GM18499 (cell line): ENCODE measurements around the gene JAG1.

Experiments used
- ATAC-seq: cut with Tn5 transposase; IDR thresholded peaks from one replicate; pipeline ENCODE4 v1.9.1; 2021; ENCODE audit warnings: moderate number of reproducible peaks; ENCODE audit not compliant: insufficient read depth, unreplicated experiment

Gene JAG1

DNA sequence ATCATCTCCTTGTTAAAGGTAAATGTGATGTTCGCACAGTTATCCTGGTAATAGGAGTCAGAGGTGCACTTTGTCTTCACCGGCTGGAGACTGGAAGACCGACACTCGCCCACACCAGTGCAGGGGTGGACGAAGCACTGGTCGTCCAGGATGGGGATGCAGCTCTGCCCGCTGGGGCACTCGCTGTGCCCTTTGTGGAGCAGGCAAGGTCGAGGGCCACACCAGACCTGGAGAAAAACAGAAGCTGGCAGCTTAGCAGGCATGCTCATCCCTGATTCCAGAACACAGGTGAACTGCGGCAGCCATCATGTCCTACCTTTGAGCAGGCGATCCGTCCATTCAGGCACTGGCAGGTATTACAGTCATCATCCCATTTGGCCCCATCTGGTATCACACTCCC is 32.3 kb downstream of the JAG1 start:
- no peak for ATAC-seq

DNA sequence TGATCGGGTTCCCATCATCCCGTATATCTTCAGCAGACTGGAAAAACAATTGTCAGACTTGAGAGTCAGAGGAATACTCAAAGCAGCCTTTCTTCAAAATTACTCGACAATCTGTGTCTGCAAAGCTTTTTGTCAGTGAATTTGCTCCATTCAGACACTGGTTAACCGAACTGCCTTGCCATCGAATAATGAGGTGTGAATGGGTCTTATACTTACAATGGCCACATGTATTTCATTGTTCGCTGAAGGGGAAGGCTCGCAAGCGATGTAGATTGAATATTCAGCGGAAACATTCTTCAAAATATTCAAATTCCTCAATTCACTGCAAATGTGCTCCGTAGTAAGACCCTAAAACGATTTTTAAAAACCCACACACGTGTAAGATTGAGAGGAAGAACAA is 32.9 kb downstream of the JAG1 start:
- ATAC-seq = no peak

DNA sequence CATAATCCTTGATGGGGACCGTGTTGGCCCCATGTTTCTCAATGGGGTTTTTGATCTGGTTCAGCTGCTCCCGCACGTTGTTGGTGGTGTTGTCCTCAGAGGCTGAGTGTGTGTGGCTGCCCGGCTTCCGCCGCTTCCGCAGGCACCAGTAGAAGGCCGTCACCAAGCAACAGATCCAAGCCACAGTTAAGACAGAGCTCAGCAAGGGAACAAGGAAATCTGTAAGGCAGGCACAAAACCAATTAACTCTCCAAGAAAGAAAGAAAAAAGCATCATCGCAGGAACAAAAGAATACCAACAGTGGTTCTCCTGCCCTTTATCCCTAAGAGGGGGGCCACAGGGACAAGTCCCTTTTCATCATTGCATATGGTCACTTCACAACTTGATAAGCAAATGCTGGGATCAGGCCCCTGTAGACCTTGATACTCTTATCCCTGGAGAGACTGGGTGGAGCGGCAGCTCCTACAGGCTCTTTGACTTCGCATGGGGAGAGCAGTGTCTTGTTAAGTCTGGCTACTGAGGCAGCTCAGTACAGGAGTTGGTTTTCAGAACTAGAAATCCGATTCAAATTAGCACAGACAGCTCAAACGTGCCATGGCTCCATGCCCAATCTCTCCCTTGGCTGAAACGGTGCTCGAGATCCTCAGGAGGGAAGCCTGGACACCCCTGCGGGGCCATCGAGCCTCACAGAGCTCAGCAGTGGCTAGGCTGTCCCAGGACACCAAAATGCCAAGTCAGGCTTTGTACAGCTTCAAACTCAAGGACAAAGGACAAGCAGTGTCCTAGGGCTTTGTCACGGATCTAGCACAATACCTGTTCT is 33.9 kb downstream of the JAG1 start:
- no peak for ATAC-seq

DNA sequence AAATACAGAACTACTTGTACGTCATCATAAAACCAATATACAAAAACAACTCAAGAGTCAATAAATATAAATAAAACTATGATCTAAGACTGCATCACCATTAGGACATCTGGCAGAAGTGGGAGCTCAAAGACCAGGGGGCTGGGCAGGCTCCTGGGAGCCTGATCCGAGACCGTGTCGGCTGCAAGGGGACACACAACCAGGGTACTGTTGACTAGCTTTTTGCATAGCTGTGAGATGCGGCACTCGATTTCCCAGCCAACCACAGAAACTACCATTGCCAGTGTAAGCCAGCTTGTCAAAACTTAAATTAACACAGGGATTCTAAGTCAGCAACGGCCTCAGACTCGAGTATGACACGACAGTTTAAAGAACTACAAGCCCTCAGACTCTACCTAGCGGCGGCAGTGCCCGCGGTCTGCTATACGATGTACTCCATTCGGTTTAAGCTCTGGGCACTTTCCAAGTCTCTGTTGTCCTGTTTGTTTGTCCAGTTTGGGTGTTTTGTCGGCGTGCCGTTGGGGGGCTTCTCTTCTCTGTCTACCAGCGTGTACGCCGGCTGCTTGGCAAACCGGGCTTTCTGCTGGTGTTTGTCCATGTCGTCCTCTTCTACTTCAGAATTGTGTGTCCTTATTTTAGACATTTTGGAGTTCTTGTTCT is 34.6 kb downstream of the JAG1 start:
- no peak for ATAC-seq

DNA sequence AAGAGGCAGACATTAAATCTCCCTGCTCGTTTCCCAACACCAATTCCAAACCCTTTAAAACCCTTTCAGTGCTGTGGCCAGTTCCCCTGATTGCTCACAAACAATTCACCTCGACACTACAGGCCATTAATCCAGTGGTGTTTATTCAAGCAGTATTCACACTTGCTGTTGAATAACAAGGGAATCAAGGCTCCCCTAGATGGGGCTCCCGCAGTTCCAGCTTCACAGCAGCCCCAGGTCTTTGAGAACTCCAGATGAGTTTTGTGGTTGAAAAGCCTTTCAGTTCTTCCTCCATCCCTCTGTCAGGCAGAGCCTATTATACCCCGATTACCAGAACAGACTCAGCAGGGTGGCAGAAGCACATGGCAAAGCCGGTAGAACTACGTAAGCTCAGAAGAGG is 36.2 kb downstream of the JAG1 start:
- no peak for ATAC-seq

DNA sequence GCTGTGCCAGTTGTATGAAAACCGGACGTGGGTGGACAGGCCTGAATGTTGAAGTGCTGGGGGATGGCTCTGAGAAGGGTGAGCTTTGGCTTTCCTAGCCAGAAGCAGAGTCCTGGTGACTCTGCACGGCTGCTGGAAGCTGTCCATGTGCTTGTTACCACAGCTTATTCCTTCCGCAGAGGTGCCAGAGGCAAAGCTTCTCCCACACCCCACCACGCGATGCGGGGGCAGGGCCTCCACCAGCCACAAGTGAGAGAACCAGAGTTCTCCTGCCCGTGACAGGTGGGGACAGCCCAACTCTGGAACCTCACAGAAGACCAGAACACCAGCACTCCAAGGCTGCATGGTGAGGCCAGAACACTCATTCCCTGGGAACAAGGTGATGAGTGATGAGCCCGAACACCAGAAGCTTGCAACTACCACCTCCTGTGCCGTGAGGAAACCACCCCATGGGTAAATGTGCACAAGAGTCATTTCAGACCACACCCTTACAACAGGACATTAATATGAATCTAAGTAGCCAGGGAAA is 36.7 kb downstream of the JAG1 start:
- ATAC-seq = no peak

DNA sequence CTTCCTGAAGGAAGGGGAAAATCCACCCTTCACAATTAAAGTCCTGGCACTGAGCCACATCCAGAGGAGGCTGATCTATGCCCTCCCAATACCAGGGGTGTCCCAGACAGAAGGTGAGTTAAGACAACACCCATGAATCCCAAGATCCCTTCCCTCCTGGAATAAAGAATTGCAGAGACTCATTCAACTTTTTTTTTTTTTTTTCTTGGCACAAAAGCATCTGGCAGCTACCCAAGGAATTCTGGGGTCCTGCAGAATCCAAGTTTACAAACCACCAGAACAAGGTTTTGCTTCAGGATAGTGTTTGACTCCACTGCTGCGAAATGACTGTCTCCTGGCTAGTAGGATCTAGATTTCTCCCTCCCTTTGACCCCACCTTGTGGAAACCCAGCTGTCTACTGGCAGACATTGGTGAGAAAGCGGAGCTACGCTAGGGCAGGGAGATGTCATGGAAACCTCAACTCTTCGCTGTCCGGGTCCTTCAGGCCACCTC is 37.4 kb downstream of the JAG1 start:
- no peak for ATAC-seq

DNA sequence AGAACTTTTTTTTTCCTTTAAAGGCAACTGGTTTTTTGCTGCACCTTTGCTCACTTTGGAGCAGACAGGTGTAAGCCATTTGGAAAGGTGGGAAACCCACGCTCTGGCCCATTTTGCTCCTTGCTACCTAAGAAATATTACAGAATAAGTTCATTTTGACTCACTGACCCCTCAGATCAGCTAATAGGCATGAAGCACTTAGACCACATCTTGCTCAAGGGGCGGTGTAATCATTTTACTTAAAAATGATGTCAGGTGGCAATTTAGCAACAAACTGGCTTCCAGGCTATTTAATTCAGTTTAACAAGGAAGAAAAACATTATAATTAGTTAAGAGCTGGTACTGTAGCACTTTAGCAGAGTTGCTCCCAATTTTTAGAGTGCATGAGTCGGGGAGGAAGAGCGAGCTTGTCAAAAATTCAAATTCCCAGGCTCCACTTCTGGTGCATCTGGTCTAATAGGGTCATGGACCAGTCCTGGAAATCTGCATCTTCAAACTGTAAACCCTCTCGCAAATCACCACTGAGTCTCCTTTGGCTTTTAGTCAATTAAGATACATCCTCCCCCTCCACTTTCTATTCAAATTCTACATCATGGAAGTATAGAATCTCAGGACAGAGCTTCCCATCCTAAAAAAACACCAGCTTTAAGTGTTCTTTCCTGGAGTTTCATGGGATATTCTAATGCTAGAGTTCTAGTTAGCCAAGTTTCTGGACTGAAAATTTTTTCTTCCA is 38.2 kb downstream of the JAG1 start:
- no peak for ATAC-seq

DNA sequence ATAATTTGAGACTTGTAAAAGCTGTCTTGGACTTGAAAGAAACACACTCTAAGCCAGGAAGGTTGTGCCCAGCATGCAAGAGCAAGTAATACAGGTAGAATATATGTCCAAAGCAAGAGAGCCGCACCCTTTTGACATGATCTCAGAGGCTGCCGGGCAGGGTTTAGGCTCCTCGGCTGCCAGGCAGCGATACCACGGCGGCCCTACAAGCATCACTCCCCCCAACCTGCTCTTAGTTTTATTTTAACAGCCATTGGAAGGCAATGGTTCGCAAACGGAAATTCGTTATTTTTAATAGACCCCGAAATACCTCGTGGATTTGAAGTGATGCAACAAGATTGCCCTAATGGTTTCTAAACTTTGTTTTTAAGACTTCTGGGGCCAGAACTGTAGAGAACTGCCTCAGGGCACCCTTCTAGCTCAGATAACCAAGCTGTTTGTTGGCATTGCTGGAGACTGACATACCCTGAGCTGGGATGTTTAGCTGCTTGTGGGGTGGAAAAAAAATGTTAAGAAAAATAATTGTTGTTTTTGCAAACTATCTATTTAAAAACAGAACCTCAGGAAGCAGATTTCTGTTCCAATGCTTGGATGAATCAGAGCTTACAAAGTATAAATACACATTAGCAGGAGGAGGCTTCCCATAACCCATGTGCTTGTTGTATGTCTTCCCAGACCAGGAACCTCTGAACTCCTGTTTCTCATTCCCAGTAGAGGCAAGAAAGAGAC is 39.0 kb downstream of the JAG1 start:
- no peak for ATAC-seq

DNA sequence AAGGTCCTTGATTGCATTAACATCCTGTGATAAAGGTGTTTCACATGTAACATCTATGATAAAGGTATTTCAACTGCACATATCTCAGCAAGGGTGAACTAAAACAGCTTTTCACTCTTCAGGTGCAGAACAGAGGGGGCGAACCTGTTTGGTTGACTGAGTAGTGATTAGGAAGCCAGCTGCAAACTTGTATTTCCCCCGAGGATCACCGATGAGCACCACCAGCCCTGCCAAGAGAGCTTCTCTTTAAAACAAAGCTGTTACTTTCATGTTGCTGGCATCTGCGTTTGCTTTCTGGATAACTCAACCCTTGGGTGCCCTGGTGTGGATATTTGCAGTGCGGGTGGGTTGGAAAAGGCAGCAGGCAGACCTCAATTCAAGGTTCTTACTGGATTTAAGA is 39.6 kb downstream of the JAG1 start:
- no peak for ATAC-seq

DNA sequence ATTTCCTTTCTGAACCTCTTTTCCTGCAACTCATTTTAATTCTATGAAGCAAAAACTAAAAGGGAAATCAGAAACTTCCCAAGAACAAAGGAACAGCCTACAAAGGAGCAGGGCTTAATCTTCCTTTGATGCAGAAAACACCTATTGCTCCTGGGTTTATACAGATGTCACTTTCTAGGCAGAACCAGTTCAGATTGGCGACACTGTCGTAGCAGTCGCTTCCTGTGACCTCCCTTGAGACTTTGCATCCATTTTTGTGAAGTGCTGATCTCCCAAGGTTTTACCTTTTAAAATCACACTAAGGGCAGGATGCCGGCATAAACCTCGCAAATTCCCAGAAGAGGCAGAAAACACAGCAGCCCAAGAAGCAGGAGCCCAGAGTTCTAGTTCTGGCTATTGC is 40.1 kb downstream of the JAG1 start:
- ATAC-seq = no peak

DNA sequence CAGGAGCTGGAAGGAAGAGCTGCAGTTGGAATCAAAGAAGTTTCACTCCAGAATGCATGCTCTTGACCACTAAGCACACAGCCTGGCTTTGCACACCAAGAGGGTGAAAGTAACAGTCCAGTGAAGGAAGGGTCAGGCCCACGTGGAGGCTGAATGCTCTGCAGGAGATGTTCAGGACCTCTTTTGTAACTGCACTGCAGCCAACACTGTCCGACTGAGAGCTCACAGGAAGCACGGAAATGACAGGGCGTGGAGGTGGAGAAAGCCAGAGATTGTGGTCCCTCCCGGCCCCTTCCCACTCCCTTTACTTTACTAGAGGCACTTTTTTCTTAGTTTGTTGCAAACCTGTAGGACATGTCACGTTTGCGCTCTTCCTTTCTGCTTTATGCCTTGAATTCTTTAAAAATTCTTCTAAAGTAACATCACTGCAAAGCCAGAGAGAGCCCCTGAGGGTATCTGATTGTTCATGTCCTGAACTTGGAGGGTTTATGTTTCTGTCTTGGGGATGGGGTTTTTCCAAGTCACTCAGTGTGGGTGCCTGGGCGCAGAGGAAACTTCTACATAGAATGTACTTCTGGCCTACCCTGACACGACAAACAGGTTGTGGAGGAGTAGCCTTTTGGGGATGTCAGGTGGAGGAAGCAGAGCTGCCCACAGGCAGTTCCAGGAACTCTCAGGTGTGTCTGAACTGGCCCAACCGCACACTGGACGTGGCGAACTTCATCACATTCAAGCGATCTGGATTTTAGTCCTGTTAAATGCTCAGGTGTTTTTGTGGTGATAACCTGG is 40.9 kb downstream of the JAG1 start:
- no peak for ATAC-seq

DNA sequence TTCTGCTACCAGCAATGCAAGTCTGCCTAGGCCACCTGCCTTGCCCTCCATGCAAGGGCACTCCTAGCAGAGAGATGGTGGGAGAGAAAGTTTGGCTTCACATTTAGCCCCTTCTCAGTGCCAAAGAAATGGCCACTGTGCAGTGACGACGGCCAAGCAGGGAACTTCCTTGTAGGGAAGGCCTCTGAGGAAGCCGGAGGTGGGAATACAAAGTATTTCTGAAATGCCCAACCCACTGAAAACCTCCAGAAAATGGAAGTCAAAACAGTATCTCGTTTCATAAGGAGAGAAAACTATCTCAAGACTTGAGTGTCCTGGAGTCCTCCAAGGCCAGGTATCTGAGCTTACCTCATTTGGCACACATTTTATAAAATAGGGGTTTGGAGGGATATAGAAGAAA is 42.7 kb downstream of the JAG1 start:
- no peak for ATAC-seq

DNA sequence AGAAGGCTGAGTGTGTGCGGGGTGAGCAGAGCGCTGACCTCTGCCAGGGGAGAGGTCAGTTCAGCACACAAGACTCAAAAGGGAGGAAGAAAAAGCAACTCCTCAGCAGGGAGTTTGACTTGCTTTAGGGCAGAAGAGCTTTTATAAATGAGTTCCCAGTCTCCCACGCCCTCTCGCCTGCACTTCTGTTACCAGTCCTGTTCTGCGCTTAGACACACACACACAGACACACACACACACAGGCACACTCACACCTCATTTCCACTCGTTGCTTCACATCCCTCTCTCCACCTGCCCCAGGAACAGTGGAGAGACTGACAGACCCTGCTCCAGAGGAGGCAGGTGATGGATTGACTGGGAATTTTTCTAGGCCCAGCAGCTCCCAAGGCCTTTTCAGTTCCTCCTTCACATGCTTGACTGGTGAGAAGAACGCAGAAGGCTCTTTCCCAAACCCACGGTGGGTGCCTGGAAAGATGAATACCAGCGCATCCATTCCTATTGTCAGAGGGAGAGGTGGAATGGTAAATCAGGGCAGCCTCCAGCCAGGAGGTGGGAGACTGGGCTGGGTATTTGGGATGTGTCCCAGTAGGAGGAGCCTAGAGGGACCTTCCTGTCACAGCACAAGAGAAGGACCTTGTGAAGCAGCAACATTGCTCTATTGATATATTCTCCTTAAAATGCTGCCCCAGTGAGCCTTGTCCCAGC is 43.7 kb downstream of the JAG1 start:
- no peak for ATAC-seq

DNA sequence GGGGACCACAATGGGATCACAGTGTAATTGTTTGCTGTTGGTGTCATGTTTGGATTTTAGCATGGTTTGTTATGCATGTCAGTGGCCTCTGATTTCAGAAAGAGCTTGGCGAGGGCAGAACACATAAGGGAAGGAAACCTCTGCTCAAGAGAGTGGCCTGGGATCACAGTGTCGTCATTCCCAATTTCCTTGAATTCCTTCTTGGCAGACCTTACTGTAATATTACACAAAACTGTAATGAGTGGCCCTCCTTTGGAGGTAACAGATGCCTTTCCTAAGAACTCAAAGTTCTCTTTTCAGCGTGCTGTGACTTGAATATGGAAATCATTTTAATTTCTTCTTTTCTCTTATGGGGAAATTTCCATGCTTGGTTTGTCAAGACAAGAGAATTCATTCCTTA is 46.9 kb downstream of the JAG1 start:
- no peak for ATAC-seq

DNA sequence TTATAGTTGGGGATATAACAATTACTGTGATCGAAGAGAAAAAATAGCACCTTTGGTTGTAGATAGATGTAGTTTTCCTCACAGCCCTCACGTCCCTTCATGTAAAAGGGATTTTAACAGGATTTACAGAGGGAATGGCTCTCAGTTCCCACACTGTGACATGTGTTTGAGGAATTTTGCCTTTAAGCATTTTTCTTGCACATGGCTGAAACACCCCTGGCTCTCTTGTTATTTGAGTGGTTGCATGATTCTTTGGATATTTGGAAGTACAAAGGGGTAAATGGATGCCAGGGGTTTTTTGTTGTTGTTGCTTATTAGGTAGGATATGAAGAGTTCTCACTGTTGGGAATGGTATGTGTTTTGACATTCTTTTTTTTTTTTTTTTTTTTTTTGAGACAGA is 48.2 kb downstream of the JAG1 start:
- no peak for ATAC-seq

DNA sequence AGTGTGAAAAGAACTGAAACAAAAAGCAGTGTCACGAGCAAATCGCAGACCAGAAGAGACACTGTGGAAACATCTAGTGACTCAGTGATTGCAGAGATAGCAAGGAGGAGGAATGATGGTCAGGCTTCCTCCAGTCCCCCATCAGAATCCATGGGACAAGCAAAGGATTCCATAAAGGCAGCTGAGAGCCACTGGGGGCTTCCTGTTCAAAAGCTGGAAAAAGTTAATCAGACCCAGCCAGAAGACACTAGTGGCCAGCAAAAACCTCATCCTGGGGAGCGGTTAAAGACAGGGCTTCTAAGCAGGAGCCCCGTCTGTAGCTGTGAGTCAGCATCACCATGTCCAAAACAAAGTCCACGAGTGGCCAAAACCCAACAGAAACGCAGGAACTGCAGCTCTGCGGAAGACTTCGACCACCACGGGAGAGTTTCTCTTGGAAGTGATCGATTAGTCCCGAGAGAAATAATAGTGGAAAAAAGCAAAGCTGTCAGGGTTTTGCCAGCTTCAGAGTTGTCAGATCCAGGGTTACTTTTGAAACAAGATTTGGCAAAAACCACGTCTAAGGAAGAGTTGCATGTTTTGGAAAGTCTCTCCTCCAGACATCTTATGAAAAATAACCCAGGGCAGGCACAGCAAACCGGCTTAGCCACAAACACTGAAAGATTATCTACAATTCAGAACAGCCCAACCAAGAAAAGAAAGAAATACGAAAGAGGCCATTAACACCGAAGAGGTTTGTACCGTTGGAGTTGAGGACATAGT is 51.0 kb downstream of the JAG1 start:
- no peak for ATAC-seq

DNA sequence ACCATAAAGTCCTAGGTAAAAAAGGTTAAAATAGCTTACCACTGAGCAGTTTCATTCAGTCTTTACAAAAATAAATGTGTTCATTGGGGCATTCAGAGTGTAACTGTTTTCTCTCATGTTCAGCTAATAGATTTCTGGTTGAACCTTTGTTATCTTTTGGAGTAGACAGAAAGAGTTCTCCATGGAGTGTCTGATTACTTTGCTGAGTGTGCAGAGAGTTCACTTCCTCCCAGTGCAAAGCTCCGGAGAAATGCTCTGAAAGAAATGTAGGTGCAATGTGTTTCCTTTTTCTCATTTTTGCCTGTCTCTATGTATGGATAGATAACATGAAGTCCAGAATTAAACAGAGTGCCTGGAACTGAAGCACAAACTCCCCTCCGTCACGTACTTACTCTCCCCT is 52.6 kb downstream of the JAG1 start:
- no peak for ATAC-seq
